Amniotic stem cell (primary cell): ENCODE results near the gene DLG1.

Experiments used
- DNase-seq: peaks from one replicate; lab custom pipeline; 2025; lab: John Stamatoyannopoulos, UW

DLG1 gene

GRCh38 chr3:197317250-197317963 lies 19.0 kb upstream of the DLG1 start:
- DNase-seq, result peak; percentile 78

GRCh38 chr3:197312431-197312830 lies 14.0 kb upstream of the DLG1 start:
- no peak for DNase-seq

GRCh38 chr3:197311591-197311990 lies 13.2 kb upstream of the DLG1 start:
- no peak for DNase-seq

- peak; percentile 78 for DNase-seq
Observed at GRCh38 chr3:197309528-197310361, 11.3 kb upstream of the DLG1 start.

GRCh38 chr3:197308591-197308990 lies 10.2 kb upstream of the DLG1 start:
- no peak for DNase-seq

- DNase-seq, result no peak
Observed at GRCh38 chr3:197306374-197307086, 8.1 kb upstream of the DLG1 start.

GRCh38 chr3:197305854-197306253 lies 7.4 kb upstream of the DLG1 start:
- DNase-seq, result no peak

- DNase-seq, result no peak
Observed at GRCh38 chr3:197303452-197303851, 5.0 kb upstream of the DLG1 start.

GRCh38 chr3:197302696-197303341 lies 4.4 kb upstream of the DLG1 start:
- DNase-seq, result no peak

GRCh38 chr3:197302033-197302432 lies 3.6 kb upstream of the DLG1 start:
- no peak for DNase-seq

GRCh38 chr3:197300361-197300760 lies 1.9 kb upstream of the DLG1 start:
- DNase-seq, result no peak

- no peak for DNase-seq
Observed at GRCh38 chr3:197298945-197299854, 788 bp upstream of the DLG1 start.

- DNase-seq, result peak; percentile 68
Observed at GRCh38 chr3:197297476-197298340, 704 bp downstream of the DLG1 start.

- DNase-seq, result no peak
Observed at GRCh38 chr3:197297002-197297401, 1.4 kb downstream of the DLG1 start.

- DNase-seq, result no peak
Observed at GRCh38 chr3:197296545-197296944, 1.9 kb downstream of the DLG1 start.

GRCh38 chr3:197295871-197296270 lies 2.5 kb downstream of the DLG1 start:
- no peak for DNase-seq

GRCh38 chr3:197293605-197294237 lies 4.7 kb downstream of the DLG1 start:
- DNase-seq, result no peak

- no peak for DNase-seq
Observed at GRCh38 chr3:197292648-197293047, 5.8 kb downstream of the DLG1 start.

GRCh38 chr3:197292083-197292646 lies 6.2 kb downstream of the DLG1 start:
- no peak for DNase-seq
